GM23248 (cell line): ENCODE results near the gene FKBP5. TPM values are rescaled to one million over a fixed set of nuclear protein-coding genes. Genes with fewer than 3 reads are reported as not detected.

ENCODE experiments used
- DNase-seq: peaks from one replicate; pipeline ENCODE4 v3.0.0-alpha.2; 2015
- H2AFZ ChIP-seq: fragments of 200-600 bp; sonication (generic); 2 replicates; pipeline ENCODE4 v1.6.1; 2016; ENCODE audit warnings: antibody characterized with exemption
- H3F3A ChIP-seq: fragments of 200-600 bp; sonication (generic); 2 replicates; pipeline ENCODE4 v1.6.1; 2016; ENCODE audit warnings: mild to moderate bottlenecking, antibody characterized with exemption, mixed run types; ENCODE audit not compliant: insufficient read depth
- H3K27ac ChIP-seq: fragments of 200-600 bp; sonication (generic); 2 replicates; pipeline ENCODE4 v1.5.1; 2016; ENCODE audit warnings: mild to moderate bottlenecking
- H3K27me3 ChIP-seq: fragments of 200-600 bp; sonication (generic); replicated peaks from 2 replicates; pipeline ENCODE4 v1.6.1; 2016; ENCODE audit warnings: mild to moderate bottlenecking; ENCODE audit not compliant: insufficient read depth
- H3K36me3 ChIP-seq: fragments of 200-600 bp; sonication (generic); 2 replicates; pipeline ENCODE4 v1.6.1; 2016; ENCODE audit warnings: low read depth, mild to moderate bottlenecking
- H3K4me1 ChIP-seq: fragments of 200-600 bp; sonication (generic); 2 replicates; pipeline ENCODE4 v1.6.1; 2016; ENCODE audit warnings: mild to moderate bottlenecking; ENCODE audit not compliant: insufficient read depth
- H3K4me2 ChIP-seq: fragments of 200-600 bp; sonication (generic); one replicate; pipeline ENCODE4 v1.6.1; 2016; ENCODE audit warnings: mild to moderate bottlenecking; ENCODE audit not compliant: unreplicated experiment
- H3K4me3 ChIP-seq: fragments of 200-600 bp; sonication (generic); 2 replicates; pipeline ENCODE4 v1.5.1; 2016; ENCODE audit warnings: mild to moderate bottlenecking
- H3K79me2 ChIP-seq: fragments of 200-600 bp; sonication (generic); 2 replicates; pipeline ENCODE4 v1.6.1; 2016; ENCODE audit warnings: mild to moderate bottlenecking; ENCODE audit not compliant: insufficient read depth
- H3K9ac ChIP-seq: fragments of 200-600 bp; sonication (generic); 2 replicates; pipeline ENCODE4 v1.6.1; 2016; ENCODE audit warnings: mild to moderate bottlenecking
- H3K9me2 ChIP-seq: fragments of 200-600 bp; sonication (generic); 2 replicates; pipeline ENCODE4 v1.6.1; 2016; ENCODE audit warnings: mixed run types, mild to moderate bottlenecking, moderate library complexity; ENCODE audit not compliant: insufficient read depth
- H3K9me3 ChIP-seq: fragments of 200-600 bp; sonication (generic); one replicate; pipeline ENCODE4 v1.6.1; 2017; ENCODE audit warnings: low read depth
- H4K20me1 ChIP-seq: fragments of 200-600 bp; sonication (generic); 2 replicates; pipeline ENCODE4 v1.6.0; 2016; ENCODE audit not compliant: insufficient read depth
- EZH2 ChIP-seq: fragments of 200-600 bp; sonication (generic); IDR thresholded peaks from 2 replicates; pipeline ENCODE4 v1.6.1; 2018; ENCODE audit warnings: antibody characterized with exemption, mild to moderate bottlenecking; ENCODE audit not compliant: insufficient read depth, poor library complexity, severe bottlenecking
- EZH2phosphoT487 ChIP-seq: fragments of 200-600 bp; sonication (generic); IDR thresholded peaks from 2 replicates; pipeline ENCODE4 v1.6.1; 2018; ENCODE audit warnings: antibody characterized with exemption, moderate library complexity, mild to moderate bottlenecking, low read depth; ENCODE audit not compliant: insufficient read depth
- WGBS, 2 experiments: methylation state at CpG; one replicate each; pipeline ENCODE4 v1.1.6; 2015 to 2017; ENCODE audit warnings: low lambda C conversion rate in 2 of 2, low coverage in 1 of 2; ENCODE audit errors: missing lambda C conversion rate in 2 of 2; 5-methylcytosine and 5-hydroxymethylcytosine counted together
- in situ Hi-C: fragments of 300-500 bp; cut with MboI; formaldehyde crosslinking; loops from 2 replicates; pipeline ENCODE4 v1.15.0; 2020
- polyA plus RNA-seq: library from polyadenylated mRNA; unstranded; fragments of >200 nt; fragmentation: Nextera tagmentation; extraction: Ambion mirVana; gene quantifications from 2 replicates; pipeline ENCODE4 v1.2.1, GENCODE V29; 2016
- total RNA-seq: library from RNA; depleted of rRNA; stranded (reverse); fragments of >200 nt; shearing (Covaris generic); gene quantifications from 2 replicates; pipeline ENCODE4 v1.2.3, GENCODE V29; 2014

The FKBP5 gene
- total and polyA plus RNA-seq, 2 experiments from 2014 or later, result 3.6 to 6.3 TPM

DNA sequence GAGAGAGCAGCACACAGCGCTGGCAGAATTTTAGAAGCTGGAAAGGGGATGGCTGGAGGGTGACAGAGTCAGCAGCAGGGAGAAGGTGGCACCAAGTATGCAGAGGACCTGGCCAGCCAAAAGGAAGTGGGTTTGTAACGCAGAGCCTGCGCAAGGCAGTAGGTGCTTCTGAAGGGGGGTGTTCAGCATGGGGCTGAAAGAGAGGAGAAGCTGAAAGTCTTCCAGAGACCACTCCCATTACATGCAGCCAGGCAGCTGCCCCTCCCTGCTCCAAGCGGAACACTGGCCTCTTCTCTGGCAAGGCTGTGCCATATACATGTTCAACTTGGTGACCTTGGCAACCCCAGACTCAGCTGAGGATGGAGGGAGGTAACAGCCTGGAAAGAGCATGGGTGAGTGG lies 133.9 kb downstream of the FKBP5 start:
- Histone ChIP-seq H3K4me3 (no peak overlapping the region), H3K9ac (no peak overlapping the region), H4K20me1 (no peaks in the 10 kb centered on the region), H3K4me2 (no peak overlapping the region), H3K27ac (no peak overlapping the region), H2AFZ (no peak overlapping the region), H3F3A (no peaks in the 10 kb centered on the region), H3K36me3 (no peaks in the 10 kb centered on the region), H3K79me2 (no peaks in the 10 kb centered on the region), H3K9me3 (no peaks in the 10 kb centered on the region), H3K27me3 (peaks cover 4% of the 10 kb centered on the region; the same call in 1 of the 2 replicates), H3K4me1 (no peaks in the 10 kb centered on the region), H3K9me2 (no peaks in the 10 kb centered on the region)
- TF ChIP-seq EZH2phosphoT487, result no peak
- TF ChIP-seq EZH2, result no peak
- 79 to 81% methylated on average over 4 of the region's 4 CpGs for WGBS, 2 experiments
- no peak for DNase-seq
- in situ Hi-C loops, result no loop called here

DNA sequence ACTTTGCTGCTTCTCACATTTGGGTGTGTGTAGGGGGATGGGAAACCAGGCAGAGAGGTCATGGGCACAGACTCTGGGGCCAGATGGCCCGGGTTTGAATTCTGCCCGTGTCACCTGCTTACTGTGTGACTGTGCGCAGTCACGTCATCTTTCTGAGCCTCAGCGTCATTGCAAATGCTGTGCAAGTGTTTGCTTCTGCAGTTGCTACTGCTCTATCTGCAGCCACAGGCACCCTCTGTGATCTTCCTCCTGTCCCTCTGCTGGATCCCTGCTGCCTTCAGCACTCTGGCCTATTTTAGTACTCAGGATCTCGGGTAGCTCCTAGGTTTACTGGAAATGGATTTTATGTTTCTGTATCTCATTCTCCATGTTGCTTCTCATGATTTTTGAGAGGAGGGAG lies 135.4 kb downstream of the FKBP5 start:
- H3K36me3 ChIP-seq, result no peaks in the 10 kb centered on the region
- no peaks in the 10 kb centered on the region for H3K79me2 ChIP-seq
- H3K4me3 ChIP-seq, result no peak overlapping the region
- H3F3A ChIP-seq, result no peaks in the 10 kb centered on the region
- 0 out of 2 replicates have a peak, but pooled peaks cover 4% of the 10 kb centered on the region for H3K27me3 ChIP-seq
- no peak overlapping the region for H2AFZ ChIP-seq
- no peaks in the 10 kb centered on the region for H3K9me2 ChIP-seq
- H4K20me1 ChIP-seq, result no peaks in the 10 kb centered on the region
- WGBS, 2 experiments, result 74% methylated on average over 6 of the region's 6 CpGs
- H3K4me1 ChIP-seq, result no peaks in the 10 kb centered on the region
- no peaks in the 10 kb centered on the region for H3K9me3 ChIP-seq
- H3K4me2 ChIP-seq, result no peak overlapping the region
- DNase-seq, result no peak
- TF ChIP-seq EZH2phosphoT487 (no peak), EZH2 (no peak)
- no peak overlapping the region for H3K27ac ChIP-seq
- in situ Hi-C loops, result no loop called here
- H3K9ac ChIP-seq, result no peak overlapping the region

- Histone ChIP-seq H3K27me3 (0 out of 2 replicates have a peak, but pooled peaks cover 4% of the 10 kb centered on the region), H3K9ac (no peak overlapping the region), H3K4me2 (no peak overlapping the region), H3F3A (no peaks in the 10 kb centered on the region), H2AFZ (no peak overlapping the region), H3K27ac (no peak overlapping the region), H3K9me3 (no peaks in the 10 kb centered on the region), H3K9me2 (no peaks in the 10 kb centered on the region), H4K20me1 (no peaks in the 10 kb centered on the region), H3K36me3 (no peaks in the 10 kb centered on the region), H3K4me1 (no peaks in the 10 kb centered on the region), H3K79me2 (no peaks in the 10 kb centered on the region), H3K4me3 (no peak overlapping the region)
- DNase-seq, result peak; percentile 17
- in situ Hi-C loops, result no loop called here
- TF ChIP-seq EZH2, result no peak
- WGBS, 2 experiments, result 48 to 51% methylated on average over 5 of the region's 5 CpGs
Measured at GRCh38 chr6:35552285-35552917, 136.3 kb downstream of the FKBP5 start.

- DNase-seq, result no peak
- Histone ChIP-seq H4K20me1 (no peaks in the 10 kb centered on the region), H3K79me2 (no peaks in the 10 kb centered on the region), H3K9ac (no peak overlapping the region), H3K27me3 (peaks cover 5% of the 10 kb centered on the region; the same call in 1 of the 2 replicates), H2AFZ (no peak overlapping the region), H3K9me2 (no peaks in the 10 kb centered on the region), H3K4me2 (no peak overlapping the region), H3K9me3 (no peaks in the 10 kb centered on the region), H3K4me1 (no peaks in the 10 kb centered on the region), H3K4me3 (no peak overlapping the region), H3K27ac (no peak overlapping the region), H3F3A (no peaks in the 10 kb centered on the region), H3K36me3 (no peaks in the 10 kb centered on the region)
- in situ Hi-C loops, result no loop called here
- 19 to 20% methylated on average over 1 of the region's 1 CpG for WGBS, 2 experiments
- TF ChIP-seq EZH2phosphoT487 (no peak), EZH2 (no peak)
Measured at GRCh38 chr6:35550437-35550836, 138.3 kb downstream of the FKBP5 start.
